K562 (cell line): ENCODE data around the gene PUM2.

Source experiments
- BRCA1 ChIP-seq, 2 experiments: fragments of 450-650 bp in 1 of 2; sonication (generic) in 1 of 2; formaldehyde crosslinking in 1 of 2; IDR thresholded peaks; 2 replicates each; pipeline versions ENCODE4 v1.5.0 to v1.6.1; 2017 to 2020; ENCODE audit warnings: mild to moderate bottlenecking in 1 of 2, missing genetic modification reagents in 1 of 2
- CTCF ChIP-seq, 3 experiments: IDR thresholded peaks in 2 of 3; conservative IDR thresholded peaks in 1 of 3; 2 replicates each; pipeline ENCODE4 v1.5.1; 2011 to 2012; ENCODE audit warnings: low read length in 3 of 3, mild to moderate bottlenecking in 3 of 3, control low read depth in 2 of 3, improper control_type of control experiment in 1 of 3, inconsistent platforms in 1 of 3, low read depth in 1 of 3, mixed read lengths in 1 of 3, moderate library complexity in 1 of 3; ENCODE audit not compliant: insufficient read depth in 2 of 3
- FOXA1 ChIP-seq: fragments of 450-650 bp; IDR thresholded peaks from 2 replicates; pipeline ENCODE4 v1.6.1; 2016; ENCODE audit warnings: mild to moderate bottlenecking, borderline replicate concordance
- FOXM1 ChIP-seq, 2 experiments: fragments of 450-650 bp in 1 of 2; sonication (generic) in 1 of 2; formaldehyde crosslinking in 1 of 2; IDR thresholded peaks; 2 replicates each; pipeline versions ENCODE4 v1.6.1 to v1.9.0; 2017 to 2022; ENCODE audit warnings: low read depth in 2 of 2, mild to moderate bottlenecking in 2 of 2, missing genetic modification reagents in 1 of 2, moderate library complexity in 1 of 2
- ILF3 ChIP-seq: fragments of 450-650 bp; IDR thresholded peaks from 2 replicates; pipeline ENCODE4 v1.6.1; 2018; ENCODE audit warnings: antibody characterized with exemption, mild to moderate bottlenecking, moderate library complexity, borderline replicate concordance
- IRF1 ChIP-seq: sonication (generic); formaldehyde crosslinking; IDR thresholded peaks from 2 replicates; pipeline ENCODE4 v1.8.0; 2022; ENCODE audit warnings: missing genetic modification reagents, mild to moderate bottlenecking, borderline replicate concordance
- MEIS2 ChIP-seq: fragments of 450-650 bp; IDR thresholded peaks from 2 replicates; pipeline ENCODE4 v1.6.1; 2014; ENCODE audit warnings: mild to moderate bottlenecking; ENCODE audit not compliant: partially characterized antibody
- TARDBP ChIP-seq: fragments of 450-650 bp; IDR thresholded peaks from 2 replicates; pipeline ENCODE4 v1.6.1; 2016
- TGIF2 ChIP-seq: sonication (generic); formaldehyde crosslinking; IDR thresholded peaks from 2 replicates; pipeline ENCODE4 v1.8.1; 2022; ENCODE audit warnings: mild to moderate bottlenecking, missing genetic modification reagents, moderate library complexity

GRCh38 chr2:20327370-20327769 is 23.3 kb downstream of the PUM2 start:
- TF ChIP-seq CTCF (IDR thresholded peaks at IDR 0.05 in 2 of 3, conservative IDR thresholded peaks at IDR 0.05 in 1 of 3; ENCODE audit: insufficient read depth in 2 of 3, low read depth in 1 of 3, low read length in 3 of 3) (no peak), MEIS2 (no peak), BRCA1 (IDR thresholded peaks at IDR 0.05) (no peak), BRCA1 (CRISPR knock-in tag; IDR thresholded peaks at IDR 0.05) (no peak), TARDBP (no peak), FOXM1 (IDR thresholded peaks at IDR 0.05; ENCODE audit: low read depth) (no peak), FOXM1 (CRISPR knock-in tag; IDR thresholded peaks at IDR 0.05; ENCODE audit: low read depth) (no peak), TGIF2 (CRISPR knock-in tag) (no peak), FOXA1 (no peak), IRF1 (CRISPR knock-in tag) (no peak), ILF3 (no peak)
